Cardiac muscle cell (in vitro differentiated cells and primary cell): ENCODE data around the gene SNRPD2. TPM values are rescaled to one million over a fixed set of nuclear protein-coding genes. Genes with fewer than 3 reads are reported as not detected.
"Not testable (repeated sequence)": the region's sequence is repeated elsewhere in the genome, so short reads cannot be mapped to it uniquely, and the experiment has no call there.

ENCODE experiments used
- DNase-seq, 2 donors: peaks; one replicate each; pipeline versions ENCODE4 v3.0.0 to v3.0.0-alpha.2; 2010 to 2017; ENCODE audit warnings: low read depth in 1 of 2, low spot score in 1 of 2
- H3K27ac ChIP-seq: fragments of 200-600 bp; sonication (generic); 2 replicates; pipeline ENCODE4 v1.5.1; 2016
- H3K27me3 ChIP-seq: fragments of 200-600 bp; sonication (generic); 2 replicates; pipeline ENCODE4 v1.6.0; 2016; ENCODE audit warnings: control low read depth
- H3K36me3 ChIP-seq: fragments of 200-600 bp; sonication (generic); 2 replicates; pipeline ENCODE4 v1.5.1; 2016; ENCODE audit warnings: control low read depth
- H3K4me1 ChIP-seq: fragments of 200-600 bp; sonication (generic); 2 replicates; pipeline ENCODE4 v1.8.1; 2017; ENCODE audit warnings: low read depth, mild to moderate bottlenecking, mixed run types
- H3K4me3 ChIP-seq: fragments of 200-600 bp; sonication (generic); 2 replicates; pipeline ENCODE4 v1.5.1; 2016; ENCODE audit warnings: mild to moderate bottlenecking
- H3K9me3 ChIP-seq: fragments of 200-600 bp; sonication (generic); 2 replicates; pipeline ENCODE4 v1.5.1; 2017; ENCODE audit warnings: low read depth, mild to moderate bottlenecking, control low read depth
- polyA plus RNA-seq: library from polyadenylated mRNA; unstranded; fragments of >200 nt; fragmentation: Nextera tagmentation; extraction: Ambion mirVana; gene quantifications from 2 replicates; pipeline ENCODE4 v1.2.1, GENCODE V29; 2016
- total RNA-seq: library from RNA; depleted of rRNA; stranded (reverse); fragments of >200 nt; gene quantifications from 2 replicates; pipeline ENCODE4 v1.2.3, GENCODE V29; 2016
- TF ChIP-seq, protein P1 (sequence below): IDR thresholded peaks from 2 replicates; pipeline ENCODE4 v1.5.1; 2012; ENCODE audit warnings: low read depth, mild to moderate bottlenecking, low read length

SNRPD2 gene
- total and polyA plus RNA-seq, 2 experiments from 2014 or later = 298 to 696 TPM

DNA sequence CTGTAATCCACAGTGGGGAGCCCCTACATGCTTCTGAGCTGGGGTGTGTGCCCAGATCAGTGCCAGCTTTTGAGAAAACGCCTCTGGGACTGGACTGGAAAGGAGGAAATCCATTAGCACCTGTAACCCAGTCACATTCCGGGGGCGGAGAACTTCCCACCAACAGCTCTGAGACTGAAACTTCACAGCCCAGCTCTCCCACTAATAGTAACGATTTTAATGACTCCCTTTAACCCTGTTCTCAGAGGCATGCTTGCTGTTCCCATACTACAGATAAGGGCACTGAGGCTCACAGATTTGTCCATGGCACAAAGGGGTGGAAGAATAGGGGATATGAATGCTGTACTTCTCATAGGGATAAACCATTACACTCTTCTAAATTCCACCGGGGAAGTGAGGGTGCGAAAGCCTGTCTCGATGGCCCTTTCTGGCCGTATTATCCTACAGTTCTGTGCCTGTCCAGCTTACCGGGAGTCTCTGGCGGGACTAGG lies 38.1 kb upstream of the SNRPD2 start:
- TF ChIP-seq, protein P1, sequence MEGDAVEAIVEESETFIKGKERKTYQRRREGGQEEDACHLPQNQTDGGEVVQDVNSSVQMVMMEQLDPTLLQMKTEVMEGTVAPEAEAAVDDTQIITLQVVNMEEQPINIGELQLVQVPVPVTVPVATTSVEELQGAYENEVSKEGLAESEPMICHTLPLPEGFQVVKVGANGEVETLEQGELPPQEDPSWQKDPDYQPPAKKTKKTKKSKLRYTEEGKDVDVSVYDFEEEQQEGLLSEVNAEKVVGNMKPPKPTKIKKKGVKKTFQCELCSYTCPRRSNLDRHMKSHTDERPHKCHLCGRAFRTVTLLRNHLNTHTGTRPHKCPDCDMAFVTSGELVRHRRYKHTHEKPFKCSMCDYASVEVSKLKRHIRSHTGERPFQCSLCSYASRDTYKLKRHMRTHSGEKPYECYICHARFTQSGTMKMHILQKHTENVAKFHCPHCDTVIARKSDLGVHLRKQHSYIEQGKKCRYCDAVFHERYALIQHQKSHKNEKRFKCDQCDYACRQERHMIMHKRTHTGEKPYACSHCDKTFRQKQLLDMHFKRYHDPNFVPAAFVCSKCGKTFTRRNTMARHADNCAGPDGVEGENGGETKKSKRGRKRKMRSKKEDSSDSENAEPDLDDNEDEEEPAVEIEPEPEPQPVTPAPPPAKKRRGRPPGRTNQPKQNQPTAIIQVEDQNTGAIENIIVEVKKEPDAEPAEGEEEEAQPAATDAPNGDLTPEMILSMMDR = no peak
- Histone ChIP-seq H3K27me3 (no peaks in the 10 kb centered on the region), H3K4me1 (no peaks in the 10 kb centered on the region), H3K36me3 (no peaks in the 10 kb centered on the region), H3K9me3 (no peaks in the 10 kb centered on the region), H3K4me3 (peak overlapping the region; percentile 65), H3K27ac (no peak overlapping the region)
- DNase-seq = no peak

DNA sequence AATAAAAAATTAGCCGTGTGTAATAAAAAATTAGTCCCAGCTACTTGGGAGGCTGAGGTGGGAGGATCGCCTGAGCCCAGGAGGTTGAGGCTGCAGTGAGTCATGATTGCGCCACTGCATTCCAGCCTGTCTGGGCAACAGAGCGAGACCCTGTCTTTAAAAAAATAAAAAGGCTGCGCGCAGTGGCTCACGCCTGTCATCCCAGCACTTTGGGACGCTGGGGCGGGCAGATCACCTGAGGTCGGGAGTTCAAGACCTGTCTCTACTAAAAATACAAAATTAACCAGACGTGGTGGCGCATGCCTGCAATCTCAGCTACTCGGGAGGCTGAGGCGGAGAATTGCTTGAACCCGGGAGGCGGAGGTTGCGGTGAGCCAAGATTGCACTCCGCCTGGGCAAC lies 36.9 kb upstream of the SNRPD2 start:
- H3K9me3 ChIP-seq, H3K4me3 ChIP-seq, H3K27ac ChIP-seq, H3K4me1 ChIP-seq, H3K27me3 ChIP-seq, H3K36me3 ChIP-seq, DNase-seq: not testable (repeated sequence)

DNA sequence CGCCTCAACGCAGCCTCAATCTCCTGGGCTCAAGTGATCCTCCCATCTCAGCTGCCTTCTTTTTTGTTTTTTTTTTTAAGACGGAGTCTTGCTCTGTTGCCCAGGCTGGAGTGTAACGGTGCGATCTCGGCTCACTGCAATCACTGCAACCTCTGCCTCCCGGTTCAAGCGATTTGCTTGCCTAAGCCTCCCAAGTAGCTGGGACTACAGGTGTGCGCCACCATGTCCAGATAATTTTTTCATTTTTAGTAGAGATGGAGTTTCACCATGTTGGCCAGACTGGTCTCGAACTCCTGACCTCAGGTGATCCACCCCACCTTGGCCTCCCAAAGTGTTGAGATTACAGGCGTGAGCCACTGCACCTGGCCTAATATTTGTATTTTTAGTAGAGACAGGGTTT lies 28.3 kb upstream of the SNRPD2 start:
- not testable (repeated sequence) for H3K27ac ChIP-seq, H3K27me3 ChIP-seq, H3K9me3 ChIP-seq, H3K4me3 ChIP-seq, DNase-seq
- peaks cover 12% of the 10 kb centered on the region for H3K36me3 ChIP-seq
- H3K4me1 ChIP-seq = peaks cover 11% of the 10 kb centered on the region

GRCh38 chr19:45717983-45718650 lies 26.4 kb upstream of the SNRPD2 start:
- Histone ChIP-seq H3K27me3 (no peaks in the 10 kb centered on the region), H3K9me3 (no peaks in the 10 kb centered on the region), H3K36me3 (peaks cover 9% of the 10 kb centered on the region), H3K4me3 (peak overlapping the region; percentile 34), H3K27ac (peak overlapping the region; percentile 98), H3K4me1 (peaks cover 11% of the 10 kb centered on the region)
- peak in 1 of 2 donors; percentile 28 for DNase-seq
- TF ChIP-seq, protein P1 = no peak

DNA sequence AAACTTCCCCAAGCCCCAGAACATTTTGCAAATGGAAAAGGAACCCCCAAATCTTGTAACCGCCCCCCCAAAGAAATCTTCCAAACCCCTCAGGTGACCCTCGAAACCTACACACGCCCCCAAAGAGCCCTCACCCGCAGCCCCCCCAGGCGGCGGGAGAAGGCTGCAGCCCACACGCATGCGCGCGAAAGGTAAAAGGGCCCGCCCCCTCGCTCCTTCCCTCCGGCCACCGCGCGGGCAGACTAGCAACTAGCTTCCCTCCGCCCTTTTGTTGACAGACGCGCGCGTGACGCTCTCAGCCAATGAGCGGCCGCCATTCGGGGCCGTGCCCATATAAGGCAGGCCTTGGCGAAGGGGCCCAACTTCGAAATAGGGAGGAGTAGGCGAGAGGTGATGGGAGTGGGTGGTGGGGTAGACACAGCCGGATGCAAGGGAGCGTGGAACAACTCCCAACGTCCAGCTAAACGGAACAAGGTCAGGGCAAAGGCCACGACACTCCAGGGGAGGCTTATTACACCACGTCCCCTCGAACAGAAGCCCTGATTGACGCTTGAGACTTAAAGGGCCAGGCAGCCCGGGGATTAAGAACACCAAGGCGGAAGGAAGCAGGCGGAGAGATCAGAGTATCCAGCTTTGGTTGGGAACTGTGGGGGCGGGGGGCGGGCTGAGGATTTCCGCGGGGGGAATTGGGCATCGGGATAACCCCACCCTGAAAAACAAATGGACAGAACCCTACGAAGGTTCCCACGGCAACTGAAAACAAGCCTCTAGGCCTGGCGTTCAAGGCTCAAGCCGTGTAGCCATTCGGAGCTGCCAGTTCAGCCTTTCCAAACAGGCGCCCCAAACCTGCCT lies 25.6 kb upstream of the SNRPD2 start:
- H3K4me1 ChIP-seq = peaks cover 11% of the 10 kb centered on the region
- peaks cover 8% of the 10 kb centered on the region for H3K36me3 ChIP-seq
- peak overlapping the region; percentile 98 for H3K27ac ChIP-seq
- TF ChIP-seq, protein P1 = peak; percentile 29
- H3K4me3 ChIP-seq = peak overlapping the region; percentile 80
- peak; percentile 100 for DNase-seq
- no peaks in the 10 kb centered on the region for H3K27me3 ChIP-seq
- H3K9me3 ChIP-seq = no peaks in the 10 kb centered on the region

DNA sequence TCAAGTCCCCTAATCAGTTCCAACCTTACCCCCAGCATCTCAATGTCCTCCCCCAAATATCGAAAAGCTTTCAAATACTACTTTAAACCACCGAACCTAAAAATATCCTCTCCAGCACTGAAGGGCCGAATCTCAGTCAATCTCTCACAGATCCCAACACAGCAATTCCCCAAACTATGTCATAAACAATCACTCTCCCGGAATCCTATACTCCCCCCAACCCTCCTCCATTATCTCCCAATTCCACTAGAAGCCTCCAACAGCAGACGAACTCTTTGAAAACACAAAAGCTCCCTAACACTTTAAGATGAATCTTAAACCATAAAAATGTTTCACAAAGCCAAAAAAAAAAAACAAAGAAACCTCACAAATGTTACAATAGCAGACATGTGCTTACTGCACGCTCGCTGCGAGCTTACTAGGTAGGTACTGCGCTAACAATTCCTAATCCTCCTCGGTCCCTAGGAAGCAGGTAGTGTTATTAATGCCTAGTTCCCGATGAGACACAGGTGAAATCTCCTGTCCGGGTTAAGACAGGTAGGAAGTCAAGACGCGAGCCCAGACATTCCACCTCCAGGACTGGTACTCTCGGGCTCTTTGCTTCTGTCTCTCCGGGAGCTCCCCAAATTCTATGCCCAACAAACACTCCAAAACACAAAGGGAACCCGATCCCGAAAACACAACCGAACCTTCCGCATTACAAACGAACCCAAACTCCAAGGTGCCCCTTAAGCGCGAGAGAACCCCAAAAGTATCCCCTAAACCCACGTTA lies 24.8 kb upstream of the SNRPD2 start:
- DNase-seq = peak; percentile 18 to 46
- TF ChIP-seq, protein P1 = no peak
- Histone ChIP-seq H3K36me3 (peaks cover 8% of the 10 kb centered on the region), H3K27me3 (no peaks in the 10 kb centered on the region), H3K27ac (peak overlapping the region; percentile 98), H3K9me3 (no peaks in the 10 kb centered on the region), H3K4me3 (peak overlapping the region; percentile 80), H3K4me1 (peaks cover 11% of the 10 kb centered on the region)
